ENCODE data around the gene CFL2. TPM values are rescaled to one million over a fixed set of nuclear protein-coding genes. Genes with fewer than 3 reads are reported as not detected.

The CFL2 gene
- total RNA-seq, 2 donors from 2014 or later: 13.7 to 16.5 TPM

DNA sequence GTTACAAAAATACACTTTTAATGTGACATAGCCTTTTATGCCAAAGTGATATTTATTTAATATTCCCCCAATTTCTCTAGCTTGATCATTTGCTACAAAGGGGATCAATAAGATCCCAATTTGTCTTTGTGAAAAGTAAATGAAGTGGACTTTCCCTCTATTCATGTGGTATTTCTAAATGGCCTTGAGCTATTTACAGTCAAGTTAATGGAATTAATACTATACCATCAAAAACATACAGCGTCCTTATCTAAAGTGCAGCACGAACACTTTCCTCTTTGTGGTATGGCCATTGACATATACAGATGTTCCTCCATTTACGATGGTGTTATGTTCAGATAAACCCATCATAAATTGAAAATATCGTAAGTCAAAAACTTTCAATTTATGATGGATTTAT is 23.2 kb downstream of the CFL2 start:
- Mint-ChIP-seq H3K27ac (no peak overlapping the region), H3K4me3 (no peak overlapping the region), H3K27me3 (ENCODE audit: insufficient read depth) (no peaks in the 10 kb centered on the region), H3K4me1 (peaks cover 13% of the 10 kb centered on the region), H3K36me3 (ENCODE audit: low read depth) (no peaks in the 10 kb centered on the region), H3K9me3 (no peaks in the 10 kb centered on the region)
- H3K36me3 ChIP-seq (ENCODE audit: control insufficient read depth, insufficient read depth, low read length): no peaks in the 10 kb centered on the region
- no peaks in the 10 kb centered on the region for H3K27me3 ChIP-seq (ENCODE audit: control insufficient read depth, insufficient read depth, low read length, poor library complexity, severe bottlenecking)
- DNase-seq: no peak
- H3K4me1 ChIP-seq (ENCODE audit: control insufficient read depth, insufficient read depth, low read length): no peaks in the 10 kb centered on the region
- no peak overlapping the region for H3K27ac ChIP-seq (ENCODE audit: low read depth, low read length)
- TF ChIP-seq, protein P1, sequence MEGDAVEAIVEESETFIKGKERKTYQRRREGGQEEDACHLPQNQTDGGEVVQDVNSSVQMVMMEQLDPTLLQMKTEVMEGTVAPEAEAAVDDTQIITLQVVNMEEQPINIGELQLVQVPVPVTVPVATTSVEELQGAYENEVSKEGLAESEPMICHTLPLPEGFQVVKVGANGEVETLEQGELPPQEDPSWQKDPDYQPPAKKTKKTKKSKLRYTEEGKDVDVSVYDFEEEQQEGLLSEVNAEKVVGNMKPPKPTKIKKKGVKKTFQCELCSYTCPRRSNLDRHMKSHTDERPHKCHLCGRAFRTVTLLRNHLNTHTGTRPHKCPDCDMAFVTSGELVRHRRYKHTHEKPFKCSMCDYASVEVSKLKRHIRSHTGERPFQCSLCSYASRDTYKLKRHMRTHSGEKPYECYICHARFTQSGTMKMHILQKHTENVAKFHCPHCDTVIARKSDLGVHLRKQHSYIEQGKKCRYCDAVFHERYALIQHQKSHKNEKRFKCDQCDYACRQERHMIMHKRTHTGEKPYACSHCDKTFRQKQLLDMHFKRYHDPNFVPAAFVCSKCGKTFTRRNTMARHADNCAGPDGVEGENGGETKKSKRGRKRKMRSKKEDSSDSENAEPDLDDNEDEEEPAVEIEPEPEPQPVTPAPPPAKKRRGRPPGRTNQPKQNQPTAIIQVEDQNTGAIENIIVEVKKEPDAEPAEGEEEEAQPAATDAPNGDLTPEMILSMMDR (conservative IDR thresholded peaks at IDR 0.05): no peak
- H3K9ac ChIP-seq (ENCODE audit: extremely low read depth, low read length, poor library complexity, severe bottlenecking): no peak overlapping the region
- no peak overlapping the region for H3K4me3 ChIP-seq (ENCODE audit: low read length)
- 92 to 94% methylated on average over 3 to 4 of the region's 4 CpGs for WGBS, 2 experiments (ENCODE audit: insufficient coverage in 1 of 2, insufficient read length in 1 of 2)
- no peaks in the 10 kb centered on the region for H3K9me3 ChIP-seq (ENCODE audit: control insufficient read depth, low read length)

- WGBS, 2 experiments (ENCODE audit: insufficient coverage in 1 of 2, insufficient read length in 1 of 2): 81% methylated on average over 2 of the region's 3 CpGs; no CpG with 5 or more reads in 1 of the 2 experiments
- Histone ChIP-seq H3K27ac (ENCODE audit: low read depth, low read length) (no peak overlapping the region), H3K9ac (ENCODE audit: extremely low read depth, low read length, poor library complexity, severe bottlenecking) (no peak overlapping the region), H3K4me1 (ENCODE audit: control insufficient read depth, insufficient read depth, low read length) (no peaks in the 10 kb centered on the region), H3K4me3 (ENCODE audit: low read length) (no peak overlapping the region), H3K9me3 (ENCODE audit: control insufficient read depth, low read length) (no peaks in the 10 kb centered on the region), H3K36me3 (ENCODE audit: control insufficient read depth, insufficient read depth, low read length) (no peaks in the 10 kb centered on the region), H3K27me3 (ENCODE audit: control insufficient read depth, insufficient read depth, low read length, poor library complexity, severe bottlenecking) (no peaks in the 10 kb centered on the region)
- Mint-ChIP-seq H3K27ac (no peak overlapping the region), H3K4me1 (peaks cover 17% of the 10 kb centered on the region), H3K36me3 (ENCODE audit: low read depth) (no peaks in the 10 kb centered on the region), H3K4me3 (no peak overlapping the region), H3K27me3 (ENCODE audit: insufficient read depth) (no peaks in the 10 kb centered on the region), H3K9me3 (no peaks in the 10 kb centered on the region)
- no peak for DNase-seq
- TF ChIP-seq, protein P1 (conservative IDR thresholded peaks at IDR 0.05): no peak
Observed at GRCh38 chr14:34688470-34689206, 25.8 kb downstream of the CFL2 start.

DNA sequence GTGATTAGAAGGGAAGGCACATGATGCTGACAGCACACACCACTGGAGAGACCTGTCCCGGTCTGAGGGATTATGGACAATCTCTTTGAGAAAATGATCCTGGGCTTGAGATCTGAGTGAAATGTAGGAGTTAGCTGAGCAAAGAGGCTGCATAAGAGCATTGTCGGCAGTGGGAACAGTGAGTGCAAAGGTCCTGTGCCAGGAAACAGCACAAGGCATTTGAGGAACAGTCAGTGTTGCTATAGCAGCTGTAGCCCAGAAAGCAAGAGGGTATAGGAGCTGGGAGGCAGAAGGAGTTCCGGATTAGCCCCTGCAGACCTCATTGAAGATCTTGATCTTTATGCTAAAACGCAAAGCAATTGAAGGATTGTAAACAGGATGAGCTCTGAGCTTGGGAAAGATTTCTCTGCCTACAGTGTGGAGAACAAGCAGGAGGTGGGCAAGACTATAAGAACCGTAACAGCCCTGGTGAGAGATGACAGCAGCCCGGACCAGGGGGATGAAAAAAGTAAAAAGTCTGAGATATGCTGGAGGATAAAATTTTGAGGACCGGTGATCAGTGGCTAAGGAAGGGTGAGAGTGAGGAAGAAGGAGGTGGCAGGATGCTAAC is 28.5 kb downstream of the CFL2 start:
- Histone ChIP-seq H3K9me3 (ENCODE audit: control insufficient read depth, low read length) (no peaks in the 10 kb centered on the region), H3K4me3 (ENCODE audit: low read length) (no peak overlapping the region), H3K4me1 (ENCODE audit: control insufficient read depth, insufficient read depth, low read length) (no peaks in the 10 kb centered on the region), H3K27ac (ENCODE audit: low read depth, low read length) (no peak overlapping the region), H3K36me3 (ENCODE audit: control insufficient read depth, insufficient read depth, low read length) (no peaks in the 10 kb centered on the region), H3K27me3 (ENCODE audit: control insufficient read depth, insufficient read depth, low read length, poor library complexity, severe bottlenecking) (no peaks in the 10 kb centered on the region), H3K9ac (ENCODE audit: extremely low read depth, low read length, poor library complexity, severe bottlenecking) (no peak overlapping the region)
- Mint-ChIP-seq H3K4me1 (peaks cover 12% of the 10 kb centered on the region), H3K4me3 (no peak overlapping the region), H3K36me3 (ENCODE audit: low read depth) (no peaks in the 10 kb centered on the region), H3K27ac (no peak overlapping the region), H3K27me3 (ENCODE audit: insufficient read depth) (no peaks in the 10 kb centered on the region), H3K9me3 (no peaks in the 10 kb centered on the region)
- WGBS, 2 experiments (ENCODE audit: insufficient coverage in 1 of 2, insufficient read length in 1 of 2): 68 to 72% methylated on average over 7 of the region's 7 CpGs
- TF ChIP-seq, protein P1 (conservative IDR thresholded peaks at IDR 0.05): no peak
- DNase-seq: peak; percentile 58
